Panc1 (cell line): ENCODE data around the gene TERT. TPM values are rescaled to one million over a fixed set of nuclear protein-coding genes. Genes with fewer than 3 reads are reported as not detected.

ENCODE experiments used
- ATAC-seq: fragments of 200-7000 bp; cut with Tn5 transposase; 2 replicates; pipeline ENCODE4 v1.9.1; 2020; ENCODE audit warnings: mild to moderate bottlenecking, moderate library complexity
- BruUV-seq: library from RNA; stranded (reverse); fragments of 400-500 nt; replicated peaks from 2 replicates; lab custom pipeline; 2021; lab: Mats Ljungman, UMichigan
- CTCF ChIA-PET: fragments of 300-600 bp; sonication (Branson Sonifier 250); formaldehyde crosslinking; loops from one replicate; lab custom pipeline; 2022; ENCODE audit warnings: antibody characterized with exemption; lab: Charles Lee
- POLR2A ChIA-PET: fragments of 300-600 bp; sonication (Branson Sonifier 250); formaldehyde crosslinking; loops from one replicate; lab custom pipeline; 2022; ENCODE audit warnings: antibody characterized with exemption; lab: Charles Lee
- DNase-seq: peaks from one replicate; pipeline ENCODE4 v3.0.0-alpha.2; 2010; ENCODE audit warnings: low read depth, low spot score
- H3K27ac ChIP-seq: 2 replicates; pipeline ENCODE4 v1.5.1; 2011; ENCODE audit warnings: mild to moderate bottlenecking, low read length, inconsistent platforms
- H3K27me3 ChIP-seq: fragments of 200-500 bp; sonication (Bioruptor generic); 2 replicates; pipeline ENCODE4 v1.6.0; 2014; ENCODE audit warnings: low read length, inconsistent platforms; ENCODE audit not compliant: control insufficient read depth, insufficient read depth
- H3K36me3 ChIP-seq: fragments of 200-500 bp; sonication (Bioruptor generic); 2 replicates; pipeline ENCODE4 v1.5.1; 2014; ENCODE audit warnings: inconsistent platforms, mild to moderate bottlenecking, low read length, moderate library complexity; ENCODE audit not compliant: control insufficient read depth, insufficient read depth
- H3K4me1 ChIP-seq: 2 replicates; pipeline ENCODE4 v1.5.1; 2011; ENCODE audit warnings: inconsistent platforms, mild to moderate bottlenecking, low read length, moderate library complexity; ENCODE audit not compliant: control insufficient read depth, insufficient read depth
- H3K4me3 ChIP-seq, 2 experiments: 2 replicates each; pipeline ENCODE4 v1.5.1; 2011 to 2012; ENCODE audit warnings: low read depth in 2 of 2, low read length in 2 of 2, mild to moderate bottlenecking in 2 of 2, inconsistent platforms in 1 of 2, moderate library complexity in 1 of 2
- H3K9me3 ChIP-seq: fragments of 200-500 bp; sonication (Bioruptor generic); 2 replicates; pipeline ENCODE4 v1.5.1; 2014; ENCODE audit warnings: low read depth, mild to moderate bottlenecking, inconsistent platforms, low read length, moderate library complexity; ENCODE audit not compliant: control insufficient read depth, insufficient read depth
- CTCF ChIP-seq: fragments of 450-650 bp; IDR thresholded peaks from 2 replicates; pipeline ENCODE4 v1.5.1; 2017; ENCODE audit warnings: mild to moderate bottlenecking
- POLR2AphosphoS5 ChIP-seq: IDR thresholded peaks from 2 replicates; pipeline ENCODE4 v1.6.1; 2012; ENCODE audit warnings: mild to moderate bottlenecking, low read depth, low read length, moderate library complexity
- REST ChIP-seq, 2 experiments: IDR thresholded peaks; 2 replicates each; pipeline ENCODE4 v1.6.1; 2011 to 2012; ENCODE audit warnings: low read depth in 2 of 2, control low read depth in 1 of 2, low read length in 1 of 2, mild to moderate bottlenecking in 1 of 2, moderate library complexity in 1 of 2; ENCODE audit not compliant: insufficient read depth in 1 of 2
- SIN3A ChIP-seq: IDR thresholded peaks from 2 replicates; pipeline ENCODE4 v1.6.1; 2012; ENCODE audit warnings: low read depth, mild to moderate bottlenecking, low read length, moderate library complexity, borderline replicate concordance; ENCODE audit not compliant: insufficient read depth
- TCF7L2 ChIP-seq: IDR thresholded peaks from 2 replicates; pipeline ENCODE4 v1.6.1; 2011; ENCODE audit warnings: mild to moderate bottlenecking, low read depth, low read length, inconsistent platforms
- in situ Hi-C: cut with HindIII; loops from 2 replicates; pipeline ENCODE4 v1.10.0; 2016; ENCODE audit warnings: low sequenced_read_pairs, low pct_unique_long_range_greater_than_20kb
- intact Hi-C: fragments of 100-400 bp; cut with micrococcal nuclease; formaldehyde crosslinking; loops from one replicate; pipeline ENCODE4 v1.10.0; 2022; ENCODE audit not compliant: unreplicated experiment
- total RNA-seq: library from RNA; stranded (reverse); gene quantifications from one replicate; pipeline ENCODE4 v1.2.1, GENCODE V29; 2021; ENCODE audit not compliant: unreplicated experiment

Gene TERT
- total RNA-seq, 1 experiment from 2014 or later = 8.9 TPM

- in situ Hi-C loops = no loop called here
- ATAC-seq = no peak
- no peak for DNase-seq
- TF ChIP-seq REST (IDR thresholded peaks at IDR 0.05; ENCODE audit: insufficient read depth in 1 of 2, low read depth in 2 of 2, low read length in 1 of 2) (no peak), SIN3A (no peak), CTCF (no peak), POLR2AphosphoS5 (no peak), TCF7L2 (no peak)
- intact Hi-C loops = no loop called here
- Histone ChIP-seq H3K36me3 (no peaks in the 10 kb centered on the region), H3K9me3 (no peaks in the 10 kb centered on the region), H3K27ac (no peak overlapping the region), H3K27me3 (no peaks in the 10 kb centered on the region), H3K4me3 (no peak overlapping the region), H3K4me1 (no peaks in the 10 kb centered on the region)
- BruUV-seq = no TSS peak
- ChIA-PET POLR2A (no interaction called here), CTCF (no interaction called here)
Measured at GRCh38 chr5:1280177-1281037, 14.5 kb downstream of the TERT start.

- intact Hi-C loops = no loop called here
Measured at GRCh38 chr5:1279443-1280151, 15.3 kb downstream of the TERT start.

More at GRCh38 chr5:1279443-1280151, 15.3 kb downstream of the TERT start:
- no peaks in the 10 kb centered on the region for H3K9me3 ChIP-seq
- no TSS peak for BruUV-seq
- no peaks in the 10 kb centered on the region for H3K4me1 ChIP-seq
- DNase-seq (no peak), ATAC-seq (no peak)
- in situ Hi-C loops = no loop called here
- TF ChIP-seq CTCF (no peak), REST (IDR thresholded peaks at IDR 0.05; ENCODE audit: insufficient read depth in 1 of 2, low read depth in 2 of 2, low read length in 1 of 2) (no peak), SIN3A (no peak), POLR2AphosphoS5 (no peak), TCF7L2 (no peak)
- H3K27me3 ChIP-seq = no peaks in the 10 kb centered on the region
- H3K27ac ChIP-seq = no peak overlapping the region
- no peak overlapping the region for H3K4me3 ChIP-seq
- POLR2A ChIA-PET = no interaction called here
- no peaks in the 10 kb centered on the region for H3K36me3 ChIP-seq
- CTCF ChIA-PET = no interaction called here
